MM.1S (cell line): Measurements from ENCODE around the gene PHAF1.

Source experiments
- DNase-seq: peaks from one replicate; pipeline ENCODE4 v3.0.0-alpha.2; 2015
- H2AFZ ChIP-seq: fragments of 300-600 bp; sonication (generic); 2 replicates; pipeline ENCODE4 v1.6.0; 2016; ENCODE audit warnings: antibody characterized with exemption, low read length
- H3F3A ChIP-seq: fragments of 300-600 bp; sonication (generic); 2 replicates; pipeline ENCODE4 v1.6.1; 2016; ENCODE audit warnings: mild to moderate bottlenecking, antibody characterized with exemption, low read length, moderate library complexity, mixed read lengths; ENCODE audit not compliant: insufficient read depth
- H3K27ac ChIP-seq: fragments of 300-600 bp; sonication (generic); 2 replicates; pipeline ENCODE4 v1.5.1; 2016; ENCODE audit warnings: mild to moderate bottlenecking, low read length
- H3K27me3 ChIP-seq: fragments of 300-600 bp; sonication (generic); replicated peaks from 2 replicates; pipeline ENCODE4 v1.6.0; 2016; ENCODE audit warnings: low read length; ENCODE audit not compliant: insufficient read depth
- H3K36me3 ChIP-seq: fragments of 300-600 bp; sonication (generic); replicated peaks from 2 replicates; pipeline ENCODE4 v1.6.1; 2016; ENCODE audit warnings: mild to moderate bottlenecking, low read length, mixed read lengths; ENCODE audit not compliant: insufficient read depth
- H3K4me1 ChIP-seq: fragments of 300-600 bp; sonication (generic); 2 replicates; pipeline ENCODE4 v1.6.1; 2016; ENCODE audit warnings: low read length, mixed read lengths
- H3K4me2 ChIP-seq: fragments of 300-600 bp; sonication (generic); 2 replicates; pipeline ENCODE4 v1.6.0; 2016; ENCODE audit warnings: low read depth, low read length
- H3K4me3 ChIP-seq: fragments of 300-600 bp; sonication (generic); 2 replicates; pipeline ENCODE4 v1.5.1; 2016; ENCODE audit warnings: low read length, mixed read lengths
- H3K79me2 ChIP-seq: fragments of 300-600 bp; sonication (generic); 2 replicates; pipeline ENCODE4 v1.6.1; 2016; ENCODE audit warnings: mixed run types, low read length, mixed read lengths
- H3K9ac ChIP-seq: fragments of 300-600 bp; sonication (generic); 2 replicates; pipeline ENCODE4 v1.6.1; 2016; ENCODE audit warnings: low read length, mixed read lengths
- H3K9me2 ChIP-seq: fragments of 300-600 bp; sonication (generic); replicated peaks from 2 replicates; pipeline ENCODE4 v1.6.1; 2016; ENCODE audit warnings: mild to moderate bottlenecking, low read length, mixed read lengths; ENCODE audit not compliant: insufficient read depth
- H3K9me3 ChIP-seq: fragments of 300-600 bp; sonication (generic); replicated peaks from 2 replicates; pipeline ENCODE4 v1.6.1; 2016; ENCODE audit warnings: mild to moderate bottlenecking, low read length, mixed read lengths; ENCODE audit not compliant: insufficient read depth
- H4K20me1 ChIP-seq: fragments of 300-600 bp; sonication (generic); 2 replicates; pipeline ENCODE4 v1.6.1; 2016; ENCODE audit warnings: mild to moderate bottlenecking, low read length, moderate library complexity, mixed read lengths; ENCODE audit not compliant: insufficient read depth
- EZH2 ChIP-seq: fragments of 300-600 bp; sonication (generic); optimal IDR thresholded peaks from 2 replicates; pipeline ENCODE3; 2017; ENCODE audit warnings: low read depth, mild to moderate bottlenecking, antibody characterized with exemption, low read length, mixed read lengths
- EZH2phosphoT487 ChIP-seq: fragments of 300-600 bp; sonication (generic); IDR thresholded peaks from 2 replicates; pipeline ENCODE4 v1.6.1; 2018; ENCODE audit warnings: antibody characterized with exemption, low read length
- TF ChIP-seq, protein P1 (sequence below): fragments of 300-600 bp; sonication (generic); IDR thresholded peaks from 2 replicates; pipeline ENCODE4 v1.5.1; 2016; ENCODE audit warnings: antibody characterized with exemption, low read length, mixed read lengths

Gene PHAF1

DNA sequence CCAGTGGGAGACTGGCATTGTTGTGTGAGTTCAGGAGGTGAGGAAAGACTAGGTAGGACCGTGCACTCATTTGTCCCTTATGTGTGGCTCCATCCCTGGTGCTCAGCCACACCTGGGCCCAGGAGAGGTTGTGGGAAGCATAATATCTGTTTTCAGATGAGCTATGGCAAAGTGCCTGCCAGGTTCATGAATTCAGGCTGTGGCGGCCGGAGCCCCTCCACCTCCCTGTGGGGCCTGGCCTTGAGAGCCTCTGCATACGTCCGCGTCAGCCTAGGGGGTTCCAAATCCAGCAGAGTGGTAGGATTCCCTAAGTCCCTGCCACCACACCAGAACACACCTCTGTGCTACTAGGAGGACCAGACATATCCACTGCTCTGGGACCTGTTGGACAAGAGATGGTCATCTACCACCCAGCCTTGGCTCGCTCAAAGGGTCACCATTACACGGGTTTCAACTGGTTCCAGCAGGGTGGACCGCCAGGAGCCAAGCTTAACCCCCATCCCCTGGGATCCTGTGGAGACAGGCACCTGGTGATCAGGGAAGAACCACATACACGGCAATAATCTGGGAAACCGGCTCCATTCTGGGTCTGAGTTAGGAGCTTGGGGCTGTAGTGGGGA lies 39.0 kb downstream of the PHAF1 start:
- no peak overlapping the region for H2AFZ ChIP-seq
- H4K20me1 ChIP-seq: no peaks in the 10 kb centered on the region
- TF ChIP-seq EZH2: no peak
- TF ChIP-seq, protein P1, sequence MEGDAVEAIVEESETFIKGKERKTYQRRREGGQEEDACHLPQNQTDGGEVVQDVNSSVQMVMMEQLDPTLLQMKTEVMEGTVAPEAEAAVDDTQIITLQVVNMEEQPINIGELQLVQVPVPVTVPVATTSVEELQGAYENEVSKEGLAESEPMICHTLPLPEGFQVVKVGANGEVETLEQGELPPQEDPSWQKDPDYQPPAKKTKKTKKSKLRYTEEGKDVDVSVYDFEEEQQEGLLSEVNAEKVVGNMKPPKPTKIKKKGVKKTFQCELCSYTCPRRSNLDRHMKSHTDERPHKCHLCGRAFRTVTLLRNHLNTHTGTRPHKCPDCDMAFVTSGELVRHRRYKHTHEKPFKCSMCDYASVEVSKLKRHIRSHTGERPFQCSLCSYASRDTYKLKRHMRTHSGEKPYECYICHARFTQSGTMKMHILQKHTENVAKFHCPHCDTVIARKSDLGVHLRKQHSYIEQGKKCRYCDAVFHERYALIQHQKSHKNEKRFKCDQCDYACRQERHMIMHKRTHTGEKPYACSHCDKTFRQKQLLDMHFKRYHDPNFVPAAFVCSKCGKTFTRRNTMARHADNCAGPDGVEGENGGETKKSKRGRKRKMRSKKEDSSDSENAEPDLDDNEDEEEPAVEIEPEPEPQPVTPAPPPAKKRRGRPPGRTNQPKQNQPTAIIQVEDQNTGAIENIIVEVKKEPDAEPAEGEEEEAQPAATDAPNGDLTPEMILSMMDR: no peak
- TF ChIP-seq EZH2phosphoT487: no peak
- no peak overlapping the region for H3K9ac ChIP-seq
- peaks cover 10% of the 10 kb centered on the region; the same call in 1 of the 2 replicates for H3F3A ChIP-seq
- no peak overlapping the region for H3K27ac ChIP-seq
- H3K79me2 ChIP-seq: no peaks in the 10 kb centered on the region
- DNase-seq: no peak
- no peaks in the 10 kb centered on the region for H3K27me3 ChIP-seq
- no peaks in the 10 kb centered on the region for H3K9me3 ChIP-seq
- H3K4me3 ChIP-seq: no peak overlapping the region
- H3K36me3 ChIP-seq: no peaks in the 10 kb centered on the region
- H3K4me1 ChIP-seq: no peaks in the 10 kb centered on the region
- no peaks in the 10 kb centered on the region for H3K9me2 ChIP-seq
- no peak overlapping the region for H3K4me2 ChIP-seq

DNA sequence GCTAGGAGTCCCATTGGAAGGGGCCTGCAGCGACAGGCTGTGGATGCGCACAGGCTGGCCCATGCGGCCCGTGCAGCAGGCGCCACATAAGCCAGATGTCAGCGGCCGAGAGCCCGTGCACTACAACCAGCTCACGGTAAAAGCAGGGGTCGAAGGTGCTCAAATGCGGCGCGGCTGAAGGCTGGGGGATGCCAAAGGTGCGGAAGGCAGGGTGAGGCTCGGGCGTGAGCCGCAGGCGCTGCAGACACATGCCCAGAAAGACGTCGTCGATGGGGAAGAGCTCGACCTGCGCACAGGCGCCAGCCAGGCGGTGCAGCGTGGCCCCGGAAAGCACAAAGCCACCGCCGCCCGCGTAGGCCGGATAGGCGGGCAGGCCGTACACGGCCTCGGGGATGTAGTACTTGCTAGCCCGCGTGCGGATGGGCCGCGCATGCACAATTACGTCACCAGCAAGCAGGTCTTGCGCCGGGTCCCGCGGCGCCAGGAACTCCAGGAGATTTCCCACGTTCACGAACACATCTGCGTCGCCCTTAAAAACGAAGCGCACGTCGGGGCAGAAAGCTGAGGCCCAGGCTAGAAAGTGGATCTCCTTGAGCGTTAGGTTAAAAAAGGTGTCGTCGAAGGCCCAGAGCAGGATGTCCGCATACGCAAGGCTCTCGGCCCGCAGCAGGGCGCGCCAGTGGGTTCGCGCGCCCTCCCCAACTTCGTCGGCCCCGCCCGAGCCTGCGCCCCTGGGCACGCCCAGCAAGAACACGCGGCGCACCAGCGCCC lies 39.7 kb downstream of the PHAF1 start:
- Histone ChIP-seq H3F3A (peaks cover 10% of the 10 kb centered on the region; the same call in 1 of the 2 replicates), H3K9me3 (no peaks in the 10 kb centered on the region), H2AFZ (no peak overlapping the region), H4K20me1 (no peaks in the 10 kb centered on the region), H3K4me2 (no peak overlapping the region), H3K9ac (no peak overlapping the region), H3K27ac (no peak overlapping the region), H3K36me3 (no peaks in the 10 kb centered on the region), H3K27me3 (no peaks in the 10 kb centered on the region), H3K79me2 (no peaks in the 10 kb centered on the region), H3K4me1 (no peaks in the 10 kb centered on the region), H3K9me2 (no peaks in the 10 kb centered on the region), H3K4me3 (no peak overlapping the region)
- TF ChIP-seq EZH2: no peak
- TF ChIP-seq, protein P1: no peak
- no peak for TF ChIP-seq EZH2phosphoT487
- DNase-seq: no peak

DNA sequence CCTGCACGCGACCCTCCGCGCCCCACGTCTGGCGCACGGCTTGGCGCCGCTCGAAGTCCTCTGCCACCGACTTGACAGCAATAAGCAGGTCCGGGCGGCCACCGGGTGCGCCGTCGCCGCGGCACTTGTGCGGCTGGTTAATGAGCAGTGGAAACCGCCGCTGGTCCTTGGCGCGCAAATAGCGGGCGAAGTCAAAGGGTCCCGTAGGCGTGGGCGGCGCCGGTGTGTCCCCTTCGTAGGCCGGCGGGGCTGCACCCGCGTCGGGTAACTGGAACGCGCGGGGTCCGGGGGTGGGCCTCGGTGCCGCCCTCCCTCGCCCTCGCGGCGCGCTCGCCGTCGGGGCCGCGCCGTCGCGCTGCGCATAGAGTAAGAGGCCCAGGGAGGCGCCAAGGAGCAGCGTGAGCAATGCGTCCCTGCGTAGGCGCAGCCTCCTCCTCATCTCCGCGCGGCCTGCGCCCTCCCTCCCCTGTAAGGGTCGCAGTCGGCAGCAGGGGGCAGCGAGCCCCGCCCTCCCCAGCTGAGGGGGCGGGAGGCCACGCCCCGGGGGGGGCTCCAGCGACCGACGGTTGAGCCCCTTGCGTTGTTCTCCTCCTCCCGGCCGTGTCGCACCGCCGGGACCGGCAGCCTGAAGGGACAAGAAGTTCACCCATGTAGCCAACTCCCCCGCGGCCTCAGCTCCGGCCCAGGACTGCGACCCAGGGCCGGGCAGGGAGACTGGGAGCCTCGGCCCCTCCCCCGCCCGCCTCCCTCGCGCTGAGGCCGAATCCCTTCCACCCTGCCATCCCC lies 40.5 kb downstream of the PHAF1 start:
- Histone ChIP-seq H3K79me2 (no peaks in the 10 kb centered on the region), H3K9me2 (no peaks in the 10 kb centered on the region), H3K27me3 (no peaks in the 10 kb centered on the region), H3K9me3 (no peaks in the 10 kb centered on the region), H3K4me3 (peak overlapping the region; percentile 77), H3K27ac (peak overlapping the region; percentile 8; the same call in 1 of the 2 replicates), H4K20me1 (no peaks in the 10 kb centered on the region), H3K9ac (peak overlapping the region; percentile 63), H3K4me2 (peak overlapping the region; percentile 91), H3F3A (peaks cover 10% of the 10 kb centered on the region; the same call in 1 of the 2 replicates), H2AFZ (peak overlapping the region; percentile 85), H3K36me3 (no peaks in the 10 kb centered on the region), H3K4me1 (no peaks in the 10 kb centered on the region)
- TF ChIP-seq, protein P1: no peak
- no peak for TF ChIP-seq EZH2phosphoT487
- no peak for TF ChIP-seq EZH2
- peak; percentile 31 for DNase-seq
